B cell (primary cell): Measurements from ENCODE around the gene STARD3.

Experiments used
- CTCF ChIP-seq: fragments of 200-600 bp; IDR thresholded peaks from one replicate; pipeline ENCODE4 v1.8.0; 2022; ENCODE audit warnings: antibody characterized with exemption, mild to moderate bottlenecking
- EZH2 ChIP-seq: IDR thresholded peaks from 2 replicates; pipeline ENCODE4 v1.6.1; 2012; ENCODE audit warnings: borderline replicate concordance, low read depth, mild to moderate bottlenecking, moderate library complexity, low read length; ENCODE audit not compliant: insufficient read depth, poor library complexity, severe bottlenecking

- TF ChIP-seq EZH2 (no peak), CTCF (no peak)
These were observed 29.3 kb downstream of the STARD3 start for GRCh38 chr17:39666231-39666600.
